T-cell (primary cell): ENCODE measurements around the gene EXOC4. TPM values are rescaled to one million over a fixed set of nuclear protein-coding genes. Genes with fewer than 3 reads are reported as not detected.

Experiments
- ATAC-seq, 4 experiments: fragments of 200-7000 bp in 3 of 4; fragments of 150-1000 bp in 1 of 4; cut with Tn5 transposase; replicated peaks in 1 of 4; 1 replicate in 3 of 4; 2 replicates in 1 of 4; pipeline ENCODE4 v1.10.0; 2021; ENCODE audit warnings: moderate library complexity in 3 of 4, mild to moderate bottlenecking in 2 of 4, moderate number of reproducible peaks in 1 of 4
- CTCF ChIA-PET, 2 donors: fragments of 300-600 bp; sonication (Branson Sonifier 250); formaldehyde crosslinking; loops; one replicate each; lab custom pipeline; 2022; ENCODE audit warnings: antibody characterized with exemption in 2 of 2; lab: Charles Lee
- POLR2A ChIA-PET, 2 donors: fragments of 300-600 bp; sonication (Branson Sonifier 250); formaldehyde crosslinking; loops; one replicate each; lab custom pipeline; 2022; ENCODE audit warnings: antibody characterized with exemption in 2 of 2; lab: Charles Lee
- DNase-seq, 35 experiments: peaks; one replicate each; pipeline versions ENCODE4 v3.0.0 to v3.0.0-alpha.2; 2013 to 2023
- H3K27ac ChIP-seq: one replicate; pipeline ENCODE4 v1.5.1; 2013; ENCODE audit warnings: low read length
- H3K27me3 ChIP-seq, 2 experiments: replicated peaks in 1 of 2; 1 replicate in 1 of 2; 2 replicates in 1 of 2; pipeline versions ENCODE4 v1.6.1 to v1.7.0; 2013; ENCODE audit warnings: low read length in 1 of 2, mixed read lengths in 1 of 2; ENCODE audit not compliant: control insufficient read depth in 2 of 2, insufficient read depth in 2 of 2; ENCODE audit errors: extremely low read depth in 1 of 2
- H3K36me3 ChIP-seq, 2 donors: 1 replicate in 1 of 2; 2 replicates in 1 of 2; pipeline versions ENCODE4 v1.6.1 to v1.7.0; 2013; ENCODE audit warnings: low read length in 1 of 2; ENCODE audit not compliant: control insufficient read depth in 2 of 2, insufficient read depth in 1 of 2; ENCODE audit errors: extremely low read depth in 1 of 2
- H3K4me1 ChIP-seq, 2 experiments: 1 replicate in 1 of 2; 2 replicates in 1 of 2; pipeline versions ENCODE4 v1.6.1 to v1.7.0; 2013; ENCODE audit warnings: low read length in 2 of 2, mixed read lengths in 1 of 2; ENCODE audit not compliant: insufficient read depth in 2 of 2, control insufficient read depth in 1 of 2; ENCODE audit errors: extremely low read depth in 1 of 2
- H3K4me3 ChIP-seq, 2 donors: 1 replicate in 1 of 2; 2 replicates in 1 of 2; pipeline versions ENCODE4 v1.5.1 to v1.7.0; 2013; ENCODE audit warnings: mild to moderate bottlenecking in 2 of 2, low read length in 1 of 2, moderate library complexity in 1 of 2; ENCODE audit not compliant: control insufficient read depth in 1 of 2; ENCODE audit errors: extremely low read depth in 1 of 2
- H3K9me3 ChIP-seq: 2 replicates; pipeline ENCODE4 v1.7.0; 2013
- H3K27ac Mint-ChIP-seq, 2 donors: one replicate each; pipeline ENCODE4 v1.8.0; 2020 to 2021; ENCODE audit warnings: mild to moderate bottlenecking in 2 of 2, mixed read lengths in 2 of 2
- H3K27me3 Mint-ChIP-seq, 2 donors: one replicate each; pipeline ENCODE4 v1.8.0; 2021 to 2022; ENCODE audit warnings: mixed read lengths in 2 of 2
- H3K36me3 Mint-ChIP-seq: one replicate; pipeline ENCODE4 v1.8.0; 2021; ENCODE audit warnings: mixed read lengths
- H3K4me1 Mint-ChIP-seq, 3 donors: one replicate each; pipeline ENCODE4 v1.8.0; 2020 to 2022; ENCODE audit warnings: mixed read lengths in 3 of 3, mild to moderate bottlenecking in 1 of 3
- H3K4me3 Mint-ChIP-seq, 3 donors: one replicate each; pipeline ENCODE4 v1.8.0; 2020 to 2022; ENCODE audit warnings: mild to moderate bottlenecking in 3 of 3, mixed read lengths in 3 of 3, moderate library complexity in 3 of 3
- H3K9me3 Mint-ChIP-seq, 3 donors: one replicate each; pipeline ENCODE4 v1.8.0; 2020 to 2022; ENCODE audit warnings: mixed read lengths in 3 of 3
- WGBS: methylation state at CpG from one replicate; pipeline ENCODE4 v1.1.5; 2013; ENCODE audit warnings: missing lambda C conversion rate; ENCODE audit not compliant: insufficient coverage; 5-methylcytosine and 5-hydroxymethylcytosine counted together
- total RNA-seq, 35 experiments: library from RNA in 6 of 35; stranded (reverse) in 6 of 35; fragments of 120-200 nt in 1 of 35; gene quantifications; one replicate each; pipeline versions ENCODE4 v1.2.1 to v1.2.4 and lab custom pipeline; 2013 to 2026

Gene EXOC4
- total RNA-seq, 5 donors from 2014 or later (not counting 1 experiment from before 2014, with no cell fraction given) = 58.2 to 108 (median 64.8) TPM

DNA sequence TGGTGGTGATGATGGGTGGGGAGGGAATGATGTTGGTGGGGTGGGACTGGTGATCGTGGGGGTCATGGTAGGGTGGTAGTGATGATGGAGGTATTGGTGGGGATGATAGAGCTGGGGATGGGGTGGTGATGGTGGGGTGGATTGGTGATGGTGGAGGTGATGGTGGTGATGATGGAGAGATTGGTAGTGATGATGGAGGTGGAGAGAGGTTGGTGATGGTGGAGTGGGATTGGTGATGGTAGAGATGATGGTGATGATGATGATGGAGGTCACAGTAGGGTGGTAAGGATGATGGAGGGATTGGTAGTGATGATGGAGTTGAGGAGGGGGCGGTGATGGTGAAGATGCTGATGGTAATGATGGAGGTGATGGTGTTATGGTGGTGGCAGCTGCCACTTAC, 155.3 kb downstream of the EXOC4 start:
- Histone ChIP-seq H3K36me3 (peaks cover 0 to under 1% of the 10 kb centered on the region in 2 donors), H3K4me1 (peaks cover 0 to 2% of the 10 kb centered on the region in 2 experiments), H3K4me3 (no peak overlapping the region), H3K9me3 (no peaks in the 10 kb centered on the region), H3K27ac (no peak overlapping the region), H3K27me3 (no peaks in the 10 kb centered on the region)
- Mint-ChIP-seq H3K36me3 (peaks cover 21% of the 10 kb centered on the region), H3K27me3 (no peaks in the 10 kb centered on the region), H3K4me3 (no peak overlapping the region), H3K4me1 (peaks cover 20 to 21% (median 20%) of the 10 kb centered on the region in 3 donors), H3K9me3 (peaks cover 0 to 15% (median 0%) of the 10 kb centered on the region in 3 donors), H3K27ac (no peak overlapping the region)
- CTCF ChIA-PET = interaction anchor here in 1 of 2 donors (1.0 kb wide), 1 partner anchor 26 kb away, joined by 4 read pairs; no protein-coding TSS in a partner anchor
- POLR2A ChIA-PET = no interaction called here
- ATAC-seq (no peak), DNase-seq (no peak)
- WGBS = 100% methylated on average over 1 of the region's 2 CpGs

DNA sequence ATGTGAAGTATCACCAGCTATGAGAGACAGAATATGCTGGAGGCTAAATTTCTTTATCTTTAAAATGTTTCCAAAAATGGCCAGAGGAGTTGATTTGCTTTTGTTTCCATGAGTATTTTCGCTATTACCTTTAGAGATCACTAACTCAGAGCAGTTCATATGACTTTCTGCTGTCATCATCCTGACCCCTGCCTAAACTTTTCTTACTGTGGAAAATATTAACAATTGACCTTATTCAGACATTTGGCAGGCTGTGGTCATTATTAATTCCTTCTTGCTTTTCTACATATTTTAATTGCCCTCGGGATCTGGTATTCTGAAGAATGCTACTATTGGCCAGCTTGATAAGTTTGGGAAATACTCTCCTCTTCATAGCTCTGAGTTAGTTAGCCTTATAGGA, 156.5 kb downstream of the EXOC4 start:
- Mint-ChIP-seq H3K27me3 (no peaks in the 10 kb centered on the region), H3K27ac (no peak overlapping the region), H3K4me1 (peaks cover 20 to 21% (median 20%) of the 10 kb centered on the region in 3 donors), H3K9me3 (peaks cover 0 to 15% (median 0%) of the 10 kb centered on the region in 3 donors), H3K36me3 (peaks cover 18% of the 10 kb centered on the region), H3K4me3 (no peak overlapping the region)
- H3K36me3 ChIP-seq = no peaks in the 10 kb centered on the region
- ChIA-PET CTCF (no interaction called here), POLR2A (interaction anchor here in 1 of 2 donors (0.5 to 0.6 kb wide), 2 partner anchors 18 to 46 kb away, joined by 4 to 6 read pairs; no protein-coding TSS in a partner anchor)
- DNase-seq (no peak), ATAC-seq (no peak)
- H3K4me1 ChIP-seq = peaks cover 0 to 2% of the 10 kb centered on the region in 2 experiments
- no peaks in the 10 kb centered on the region for H3K27me3 ChIP-seq
- no peak overlapping the region for H3K4me3 ChIP-seq
- H3K27ac ChIP-seq = no peak overlapping the region
- no CpG with 5 or more reads among the region's 2 CpGs for WGBS
- no peaks in the 10 kb centered on the region for H3K9me3 ChIP-seq

DNA sequence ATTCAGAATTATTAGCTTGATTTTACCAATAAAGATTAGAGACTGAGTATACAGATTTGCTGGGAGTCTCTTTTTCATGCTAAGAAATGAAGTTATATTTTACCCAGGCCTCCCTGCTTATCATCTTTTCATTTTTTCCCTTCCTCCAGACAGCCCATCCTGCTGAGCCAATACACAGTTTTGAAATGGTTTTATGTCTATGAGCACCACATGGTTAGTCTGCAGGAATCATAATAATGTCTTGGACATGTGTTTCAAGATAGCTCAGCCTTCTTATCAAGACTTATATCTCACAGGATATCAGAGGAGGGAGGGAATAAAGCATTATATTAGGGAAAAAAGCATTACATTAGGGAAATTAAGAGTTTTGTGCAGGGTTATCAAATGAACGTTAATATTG, 157.1 kb downstream of the EXOC4 start:
- H3K4me1 ChIP-seq = peaks cover 0 to 2% of the 10 kb centered on the region in 2 experiments
- no peak for ATAC-seq
- WGBS = no CpG with 5 or more reads among the region's 1 CpG
- DNase-seq = no peak
- H3K27ac ChIP-seq = no peak overlapping the region
- ChIA-PET POLR2A (no interaction called here), CTCF (no interaction called here)
- H3K4me1 Mint-ChIP-seq = peaks cover 20 to 21% (median 20%) of the 10 kb centered on the region in 3 donors
- H3K36me3 Mint-ChIP-seq = peaks cover 18% of the 10 kb centered on the region
- H3K27me3 ChIP-seq = no peaks in the 10 kb centered on the region
- H3K9me3 Mint-ChIP-seq = peaks cover 0 to 15% (median 0%) of the 10 kb centered on the region in 3 donors
- H3K9me3 ChIP-seq = no peaks in the 10 kb centered on the region
- no peak overlapping the region for H3K4me3 ChIP-seq
- no peaks in the 10 kb centered on the region for H3K36me3 ChIP-seq
- H3K27me3 Mint-ChIP-seq = no peaks in the 10 kb centered on the region
- no peak overlapping the region for H3K4me3 Mint-ChIP-seq
- H3K27ac Mint-ChIP-seq = no peak overlapping the region

DNA sequence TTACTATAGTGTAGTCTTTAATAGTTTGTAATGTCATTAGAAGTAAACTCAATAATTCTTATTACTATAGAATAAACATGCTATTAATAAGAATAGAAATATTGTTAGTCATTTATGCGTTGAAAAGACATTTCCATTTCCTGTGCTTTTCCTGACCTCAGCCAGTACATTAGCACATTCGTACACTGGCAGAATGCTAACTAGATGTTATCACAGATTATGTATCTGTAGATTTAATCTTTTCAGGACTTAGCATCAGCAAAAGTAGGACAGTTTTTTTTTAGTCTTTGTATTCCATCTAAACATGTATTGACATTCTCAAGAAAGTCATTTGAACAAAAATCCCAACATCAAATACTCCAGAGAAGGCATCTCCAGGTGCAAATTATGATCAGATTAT, 158.5 kb downstream of the EXOC4 start:
- Mint-ChIP-seq H3K27ac (no peak overlapping the region), H3K27me3 (no peaks in the 10 kb centered on the region), H3K36me3 (peaks cover 10% of the 10 kb centered on the region), H3K4me3 (no peak overlapping the region), H3K9me3 (peaks cover 0 to 15% (median 0%) of the 10 kb centered on the region in 3 donors), H3K4me1 (peaks cover 17 to 22% (median 20%) of the 10 kb centered on the region in 3 donors)
- peaks cover 0 to 2% of the 10 kb centered on the region in 2 experiments for H3K4me1 ChIP-seq
- no peaks in the 10 kb centered on the region for H3K9me3 ChIP-seq
- ATAC-seq (no peak), DNase-seq (no peak)
- H3K36me3 ChIP-seq = no peaks in the 10 kb centered on the region
- H3K4me3 ChIP-seq = no peak overlapping the region
- H3K27me3 ChIP-seq = no peaks in the 10 kb centered on the region
- ChIA-PET POLR2A (no interaction called here), CTCF (no interaction called here)
- WGBS = no CpG with 5 or more reads among the region's 2 CpGs
- no peak overlapping the region for H3K27ac ChIP-seq

DNA sequence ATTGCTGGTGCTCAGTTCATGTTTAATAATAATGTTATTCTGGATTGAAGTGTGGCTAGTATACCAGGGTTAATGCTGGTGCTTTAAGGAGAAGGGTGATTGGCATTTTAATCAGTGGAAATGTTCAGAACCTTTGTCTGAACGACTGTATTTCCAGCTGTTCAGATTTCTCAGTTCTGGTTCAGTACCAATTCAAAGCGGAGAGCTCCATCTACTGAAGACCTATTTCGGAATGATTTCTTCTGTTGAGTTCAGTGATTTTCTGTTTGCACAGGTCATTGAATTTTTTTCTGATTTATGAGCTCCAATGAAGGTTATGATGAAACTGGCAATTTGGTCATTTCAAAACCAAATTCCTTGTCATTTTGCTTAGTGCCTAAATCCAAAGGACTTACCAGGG, 160.1 kb downstream of the EXOC4 start:
- no peak overlapping the region for H3K27ac Mint-ChIP-seq
- peaks cover 17 to 23% (median 17%) of the 10 kb centered on the region in 3 donors for H3K4me1 Mint-ChIP-seq
- DNase-seq (no peak), ATAC-seq (no peak)
- POLR2A ChIA-PET = no interaction called here
- Histone ChIP-seq H3K27me3 (no peaks in the 10 kb centered on the region), H3K27ac (no peak overlapping the region), H3K4me1 (peaks cover 0 to 2% of the 10 kb centered on the region in 2 experiments), H3K9me3 (no peaks in the 10 kb centered on the region), H3K36me3 (no peaks in the 10 kb centered on the region), H3K4me3 (no peak overlapping the region)
- H3K4me3 Mint-ChIP-seq = no peak overlapping the region
- WGBS = 80% methylated on average over 1 of the region's 3 CpGs
- H3K36me3 Mint-ChIP-seq = peaks cover 9% of the 10 kb centered on the region
- H3K9me3 Mint-ChIP-seq = peaks cover 0 to 7% (median 1%) of the 10 kb centered on the region in 3 donors
- CTCF ChIA-PET = no interaction called here
- no peaks in the 10 kb centered on the region for H3K27me3 Mint-ChIP-seq

DNA sequence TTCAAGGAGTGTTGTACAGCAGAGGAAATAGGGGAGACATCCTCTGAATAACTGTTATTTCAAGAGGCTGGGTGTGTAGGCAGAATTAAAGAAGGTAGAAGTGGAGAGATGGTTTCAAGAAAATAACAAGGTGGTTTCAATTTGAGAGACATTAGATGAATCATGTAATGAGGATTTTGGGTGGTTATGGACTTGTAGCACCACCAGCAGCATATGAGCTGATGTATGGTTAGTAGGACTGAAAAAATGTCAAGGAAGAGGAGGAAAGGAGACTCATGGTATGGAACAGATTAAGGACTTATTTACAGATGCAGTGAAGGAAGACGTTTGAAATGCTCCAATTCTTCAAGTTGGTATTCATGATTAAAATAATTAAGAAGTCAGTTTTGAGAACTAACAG, 166.2 kb downstream of the EXOC4 start:
- POLR2A ChIA-PET = no interaction called here
- Mint-ChIP-seq H3K4me1 (peaks cover 0 to 18% (median 5%) of the 10 kb centered on the region in 3 donors), H3K27me3 (no peaks in the 10 kb centered on the region), H3K27ac (no peak overlapping the region), H3K4me3 (no peak overlapping the region), H3K9me3 (peaks cover 3 to 11% (median 8%) of the 10 kb centered on the region in 3 donors), H3K36me3 (peaks cover 31% of the 10 kb centered on the region)
- Histone ChIP-seq H3K4me3 (no peak overlapping the region), H3K4me1 (no peaks in the 10 kb centered on the region), H3K27me3 (no peaks in the 10 kb centered on the region), H3K36me3 (no peaks in the 10 kb centered on the region), H3K9me3 (no peaks in the 10 kb centered on the region), H3K27ac (no peak overlapping the region)
- no peak for DNase-seq
- no peak for ATAC-seq
- WGBS = no CpG with 5 or more reads among the region's 1 CpG
- CTCF ChIA-PET = no interaction called here
